Bronchial epithelial cell (primary cell): ENCODE results near the gene ZFP92. TPM values are rescaled to one million over a fixed set of nuclear protein-coding genes. Genes with fewer than 3 reads are reported as not detected.

ENCODE experiments used
- DNase-seq: peaks from one replicate; pipeline ENCODE4 v3.0.0-alpha.2; 2010; ENCODE audit warnings: low read depth
- FAIRE-seq: peaks from 2 replicates; lab custom pipeline; 2011; peaks lifted over from hg19 to GRCh38; lab: Jason Lieb, UNC
- H3K27me3 ChIP-seq: 2 replicates; pipeline ENCODE4 v1.5.1; 2011; ENCODE audit warnings: low read length; ENCODE audit not compliant: control insufficient read depth, insufficient read depth
- H3K36me3 ChIP-seq: 2 replicates; pipeline ENCODE4 v1.5.1; 2011; ENCODE audit warnings: low read length; ENCODE audit not compliant: control insufficient read depth, insufficient read depth
- H3K4me3 ChIP-seq: 2 replicates; pipeline ENCODE4 v1.5.1; 2011; ENCODE audit warnings: mild to moderate bottlenecking, low read depth, low read length, control low read depth
- CTCF ChIP-seq: IDR thresholded peaks from 2 replicates; pipeline ENCODE4 v1.5.1; 2011; ENCODE audit warnings: mild to moderate bottlenecking, moderate library complexity, low read length, control low read depth, inconsistent platforms; ENCODE audit not compliant: insufficient read depth, severe bottlenecking
- total RNA-seq: library from RNA; depleted of rRNA; stranded (reverse); fragments of >200 nt; gene quantifications from 2 replicates; pipeline ENCODE4 v1.2.1, GENCODE V29; 2014

Gene ZFP92
- total RNA-seq, 1 donor from 2014 or later: 0.53 TPM

- Histone ChIP-seq H3K4me3 (no peak overlapping the region), H3K27me3 (no peaks in the 10 kb centered on the region), H3K36me3 (no peaks in the 10 kb centered on the region)
- no peak for TF ChIP-seq CTCF
- FAIRE-seq: no peak
- no peak for DNase-seq
These were observed 44.9 kb downstream of the ZFP92 start for GRCh38 chrX:153456161-153456560.

- H3K27me3 ChIP-seq: no peaks in the 10 kb centered on the region
- FAIRE-seq: no peak
- H3K36me3 ChIP-seq: no peaks in the 10 kb centered on the region
- no peak for TF ChIP-seq CTCF
- no peak for DNase-seq
- no peak overlapping the region for H3K4me3 ChIP-seq
These were observed 45.4 kb downstream of the ZFP92 start for GRCh38 chrX:153456704-153457103.

- no peak overlapping the region for H3K4me3 ChIP-seq
- no peaks in the 10 kb centered on the region for H3K36me3 ChIP-seq
- TF ChIP-seq CTCF: no peak
- no peak for DNase-seq
- no peak for FAIRE-seq
- H3K27me3 ChIP-seq: no peaks in the 10 kb centered on the region
These were observed 46.0 kb downstream of the ZFP92 start for GRCh38 chrX:153457136-153457825.

GRCh38 chrX:153457827-153458466 is 46.7 kb downstream of the ZFP92 start:
- TF ChIP-seq CTCF: no peak
- Histone ChIP-seq H3K4me3 (no peak overlapping the region), H3K27me3 (no peaks in the 10 kb centered on the region), H3K36me3 (no peaks in the 10 kb centered on the region)
- DNase-seq (no peak), FAIRE-seq (no peak)

- no peaks in the 10 kb centered on the region for H3K36me3 ChIP-seq
- no peaks in the 10 kb centered on the region for H3K27me3 ChIP-seq
- no peak for TF ChIP-seq CTCF
- H3K4me3 ChIP-seq: no peak overlapping the region
- DNase-seq (no peak), FAIRE-seq (no peak)
These were observed 47.2 kb downstream of the ZFP92 start for GRCh38 chrX:153458476-153458875.
